Measurements from ENCODE around the gene ADPGK.
"Not testable (repeated sequence)": the region's sequence is repeated elsewhere in the genome, so short reads cannot be mapped to it uniquely, and the experiment has no call there.

DNA sequence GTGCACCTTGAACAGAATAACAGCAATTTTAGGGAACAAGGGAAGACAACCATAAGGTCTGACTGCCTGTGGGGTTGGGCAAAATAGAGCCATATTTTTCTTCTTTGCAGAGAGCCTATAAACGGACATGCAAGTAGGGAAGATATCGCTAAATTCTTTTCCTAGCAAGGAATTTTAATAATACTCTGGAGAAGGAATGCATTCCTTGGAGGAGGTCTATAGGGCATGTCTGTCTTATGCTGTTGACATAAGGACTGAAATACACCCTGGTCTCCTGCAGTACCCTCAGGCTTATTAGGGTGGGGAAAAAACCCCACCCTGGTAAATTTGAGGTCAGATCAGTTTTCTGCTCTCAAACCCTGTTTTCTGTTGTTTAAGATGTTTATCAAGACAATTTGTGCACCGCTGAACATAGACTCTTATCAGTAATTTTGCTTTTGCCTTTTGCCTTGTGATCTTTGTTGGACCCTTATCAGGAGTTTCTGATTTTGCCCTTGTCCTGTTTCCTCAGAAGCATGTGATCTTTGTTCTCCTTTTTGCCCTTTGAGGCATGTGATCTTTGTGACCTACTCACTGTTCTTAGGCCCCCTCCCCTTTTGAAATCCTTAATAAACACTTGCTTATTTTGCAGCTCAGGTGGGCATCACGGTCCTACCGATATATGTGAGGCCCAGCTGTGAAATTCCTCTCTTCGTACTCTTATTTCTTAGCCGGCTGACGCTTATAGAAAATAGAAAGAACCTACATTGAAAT is 74.8 kb downstream of the ADPGK start:
- TF ChIP-seq, protein P1, sequence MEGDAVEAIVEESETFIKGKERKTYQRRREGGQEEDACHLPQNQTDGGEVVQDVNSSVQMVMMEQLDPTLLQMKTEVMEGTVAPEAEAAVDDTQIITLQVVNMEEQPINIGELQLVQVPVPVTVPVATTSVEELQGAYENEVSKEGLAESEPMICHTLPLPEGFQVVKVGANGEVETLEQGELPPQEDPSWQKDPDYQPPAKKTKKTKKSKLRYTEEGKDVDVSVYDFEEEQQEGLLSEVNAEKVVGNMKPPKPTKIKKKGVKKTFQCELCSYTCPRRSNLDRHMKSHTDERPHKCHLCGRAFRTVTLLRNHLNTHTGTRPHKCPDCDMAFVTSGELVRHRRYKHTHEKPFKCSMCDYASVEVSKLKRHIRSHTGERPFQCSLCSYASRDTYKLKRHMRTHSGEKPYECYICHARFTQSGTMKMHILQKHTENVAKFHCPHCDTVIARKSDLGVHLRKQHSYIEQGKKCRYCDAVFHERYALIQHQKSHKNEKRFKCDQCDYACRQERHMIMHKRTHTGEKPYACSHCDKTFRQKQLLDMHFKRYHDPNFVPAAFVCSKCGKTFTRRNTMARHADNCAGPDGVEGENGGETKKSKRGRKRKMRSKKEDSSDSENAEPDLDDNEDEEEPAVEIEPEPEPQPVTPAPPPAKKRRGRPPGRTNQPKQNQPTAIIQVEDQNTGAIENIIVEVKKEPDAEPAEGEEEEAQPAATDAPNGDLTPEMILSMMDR (conservative IDR thresholded peaks at IDR 0.05; ENCODE audit: low read depth, low read length): not testable (repeated sequence)
- not testable (repeated sequence) for TF ChIP-seq EZH2 (IDR thresholded peaks at IDR 0.05; ENCODE audit: low read length, unreplicated experiment)

Data from PC-3 (cell line).